HEK293T (cell line): Measurements from ENCODE around the gene MRPS15.

Experiments used
- ARNT ChIP-seq: fragments of 450-650 bp; IDR thresholded peaks from 2 replicates; pipeline ENCODE4 v1.6.1; 2017; ENCODE audit warnings: mild to moderate bottlenecking
- BHLHE40 ChIP-seq: fragments of 450-650 bp; IDR thresholded peaks from 2 replicates; pipeline ENCODE4 v1.6.1; 2016; ENCODE audit warnings: mild to moderate bottlenecking, moderate library complexity, borderline replicate concordance
- CTBP1 ChIP-seq: fragments of 450-650 bp; IDR thresholded peaks from 2 replicates; pipeline ENCODE4 v1.6.1; 2016; ENCODE audit warnings: borderline replicate concordance
- ELF4 ChIP-seq: fragments of 450-650 bp; IDR thresholded peaks from 2 replicates; pipeline ENCODE4 v1.6.1; 2017; ENCODE audit warnings: antibody characterized with exemption
- FOXA1 ChIP-seq: fragments of 450-650 bp; IDR thresholded peaks from 2 replicates; pipeline ENCODE4 v1.6.1; 2016; ENCODE audit warnings: mild to moderate bottlenecking
- FOXK2 ChIP-seq: fragments of 450-650 bp; IDR thresholded peaks from 2 replicates; pipeline ENCODE4 v1.6.1; 2016; ENCODE audit warnings: mild to moderate bottlenecking
- FOXM1 ChIP-seq: fragments of 450-650 bp; IDR thresholded peaks from 2 replicates; pipeline ENCODE4 v1.6.1; 2017; ENCODE audit warnings: mild to moderate bottlenecking, borderline replicate concordance
- HDGF ChIP-seq: fragments of 450-650 bp; IDR thresholded peaks from 2 replicates; pipeline ENCODE4 v1.6.1; 2017; ENCODE audit warnings: antibody characterized with exemption, borderline replicate concordance
- LEF1 ChIP-seq: fragments of 450-650 bp; IDR thresholded peaks from 2 replicates; pipeline ENCODE4 v1.6.1; 2017; ENCODE audit warnings: mild to moderate bottlenecking, borderline replicate concordance
- NFRKB ChIP-seq: fragments of 450-650 bp; IDR thresholded peaks from 2 replicates; pipeline ENCODE4 v1.6.1; 2016; ENCODE audit warnings: mild to moderate bottlenecking, moderate library complexity
- PKNOX1 ChIP-seq: fragments of 450-650 bp; IDR thresholded peaks from 2 replicates; pipeline ENCODE4 v1.6.1; 2016
- SP1 ChIP-seq: fragments of 450-650 bp; IDR thresholded peaks from 2 replicates; pipeline ENCODE4 v1.6.1; 2017
- SUZ12 ChIP-seq: fragments of 450-650 bp; IDR thresholded peaks from 2 replicates; pipeline ENCODE4 v1.6.1; 2016; ENCODE audit warnings: mild to moderate bottlenecking
- ZNF384 ChIP-seq: fragments of 450-650 bp; IDR thresholded peaks from 2 replicates; pipeline ENCODE4 v1.6.1; 2016

DNA sequence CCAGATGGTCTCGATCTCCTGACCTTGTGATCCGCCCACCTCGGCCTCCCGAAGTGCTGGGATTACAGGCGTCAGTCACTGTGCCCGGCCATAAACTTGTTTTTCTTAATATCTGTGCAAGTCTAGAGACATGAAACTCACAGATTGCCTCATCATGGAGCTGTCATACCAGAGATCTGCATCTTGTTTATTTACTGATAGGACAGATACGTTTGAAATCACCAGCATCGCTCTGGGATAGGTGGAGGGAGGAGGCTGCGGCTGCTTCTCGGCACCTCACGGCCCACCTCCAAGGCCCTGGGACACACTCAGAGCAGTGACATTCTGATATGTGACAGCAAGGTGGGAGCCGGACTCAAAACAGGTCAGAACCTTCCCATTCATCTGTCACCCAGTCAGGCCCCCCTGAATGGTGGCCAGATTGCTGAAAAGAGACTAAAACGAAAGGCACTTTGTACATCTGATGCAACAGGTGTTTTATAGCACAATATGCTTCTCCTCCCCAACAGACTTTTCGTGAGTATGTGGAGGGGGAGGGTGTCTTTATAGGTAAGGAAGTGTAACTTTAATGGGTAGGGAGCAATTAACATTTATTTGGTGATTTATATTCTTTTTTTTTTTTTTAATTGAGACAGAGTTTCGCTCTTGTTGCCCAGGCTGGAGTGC, 48.4 kb downstream of the MRPS15 start:
- TF ChIP-seq CTBP1 (no peak), PKNOX1 (no peak), ARNT (no peak), FOXK2 (no peak), HDGF (no peak), NFRKB (no peak), BHLHE40 (no peak), SP1 (no peak), ELF4 (no peak), FOXM1 (no peak), SUZ12 (no peak), FOXA1 (no peak), LEF1 (no peak), ZNF384 (no peak)
